Renal pelvis (tissue), 12 donors: ENCODE results near the gene C3orf49. TPM values are rescaled to one million over a fixed set of nuclear protein-coding genes. Genes with fewer than 3 reads are reported as not detected.

Source experiments
- DNase-seq: peaks from one replicate; pipeline ENCODE4 v3.0.0-alpha.2; 2013
- long read RNA-seq, 16 experiments: transcript quantifications; one replicate each; lab custom pipeline, GENCODE V29; 2026
- polyA plus RNA-seq, 3 donors: library from polyadenylated mRNA; unstranded; fragments of 120-200 nt; gene quantifications; one replicate each; pipeline ENCODE4 v1.2.1, GENCODE V29; 2013; ENCODE audit not compliant: insufficient read length in 3 of 3

C3orf49 gene
- 1 to 10 TPM in 2 of 3 donors, under 1 TPM in 1; 0.46 to 1.2 (median 1.1) TPM for polyA plus RNA-seq
- long read RNA-seq, donor 1, result 0 reads
- long read RNA-seq, donor 2, partial matches to known transcripts, result 171 of 171 reads
- long read RNA-seq, donor 2, other reads (novel, unspliced or antisense), result 0 of 171 reads
- long read RNA-seq, donor 3, partial matches to known transcripts, result 97 of 167 reads
- long read RNA-seq, donor 3, other reads (novel, unspliced or antisense), result 70 of 167 reads
- long read RNA-seq, donor 4, result 0 reads
- long read RNA-seq, donor 5, result 0 reads
- long read RNA-seq, donor 6, result 0 reads
- long read RNA-seq, donor 7, result 0 reads
- long read RNA-seq, donor 8, result 0 reads
- long read RNA-seq, donor 9, partial matches to known transcripts, result 201 of 212 reads
- long read RNA-seq, donor 9, other reads (novel, unspliced or antisense), result 11 of 212 reads
- long read RNA-seq, donor 10, result 0 reads
- long read RNA-seq, donor 11, partial matches to known transcripts, result 92 of 147 reads
- long read RNA-seq, donor 11, other reads (novel, unspliced or antisense), result 55 of 147 reads
- long read RNA-seq, donor 12, result 0 reads
- long read RNA-seq, donor 13, partial matches to known transcripts, result 93 of 121 reads
- long read RNA-seq, donor 13, other reads (novel, unspliced or antisense), result 28 of 121 reads
- long read RNA-seq, donor 14, result 0 reads
- long read RNA-seq, donor 15, result 0 reads
- long read RNA-seq, donor 16, partial matches to known transcripts, result 173 of 180 reads
- long read RNA-seq, donor 16, other reads (novel, unspliced or antisense), result 7 of 180 reads

GRCh38 chr3:63819151-63819398 lies at the start of gene C3orf49:
Gene C3orf49 (plus strand): TSS chr3:63819299. CDS start chr3:63819472, 173 bp downstream.
- DNase-seq, result no peak

- no peak for DNase-seq
These were observed 44.3 kb upstream of the C3orf49 start for GRCh38 chr3:63774781-63775180.

- DNase-seq, result no peak
These were observed 39.9 kb upstream of the C3orf49 start for GRCh38 chr3:63779227-63779626.

- DNase-seq, result no peak
These were observed 27.1 kb upstream of the C3orf49 start for GRCh38 chr3:63791974-63792373.

GRCh38 chr3:63795438-63795837 lies 23.7 kb upstream of the C3orf49 start:
- DNase-seq, result no peak

GRCh38 chr3:63798544-63798943 lies 20.6 kb upstream of the C3orf49 start:
- DNase-seq, result no peak

GRCh38 chr3:63798949-63799348 lies 20.1 kb upstream of the C3orf49 start:
- no peak for DNase-seq

GRCh38 chr3:63800097-63800496 lies 19.0 kb upstream of the C3orf49 start:
- no peak for DNase-seq

GRCh38 chr3:63803911-63804310 lies 15.2 kb upstream of the C3orf49 start:
- DNase-seq, result no peak

- no peak for DNase-seq
These were observed 11.0 kb upstream of the C3orf49 start for GRCh38 chr3:63807961-63808565.

GRCh38 chr3:63808633-63809032 lies 10.5 kb upstream of the C3orf49 start:
- no peak for DNase-seq

- no peak for DNase-seq
These were observed 9.5 kb upstream of the C3orf49 start for GRCh38 chr3:63809607-63810006.

GRCh38 chr3:63814237-63814636 lies 4.9 kb upstream of the C3orf49 start:
- DNase-seq, result no peak

- DNase-seq, result no peak
These were observed 1.9 kb upstream of the C3orf49 start for GRCh38 chr3:63817225-63817624.

- DNase-seq, result peak; percentile 55
These were observed 583 bp upstream of the C3orf49 start for GRCh38 chr3:63818282-63819150.

- no peak for DNase-seq
These were observed 5.2 kb downstream of the C3orf49 start for GRCh38 chr3:63824309-63824708.

GRCh38 chr3:63830526-63830925 lies 11.4 kb downstream of the C3orf49 start:
- DNase-seq, result no peak

- DNase-seq, result no peak
These were observed 13.3 kb downstream of the C3orf49 start for GRCh38 chr3:63832395-63832794.

- DNase-seq, result no peak
These were observed 22.6 kb downstream of the C3orf49 start for GRCh38 chr3:63841704-63842103.

- DNase-seq, result no peak
These were observed 23.0 kb downstream of the C3orf49 start for GRCh38 chr3:63842127-63842526.

- DNase-seq, result no peak
These were observed 26.1 kb downstream of the C3orf49 start for GRCh38 chr3:63845215-63845614.
